Calu3 (cell line): Measurements from ENCODE around the gene TTC4. TPM values are rescaled to one million over a fixed set of nuclear protein-coding genes. Genes with fewer than 3 reads are reported as not detected.

Experiments used
- BruUV-seq: library from RNA; stranded (reverse); fragments of 400-500 nt; replicated peaks from 2 replicates; lab custom pipeline; 2021; lab: Mats Ljungman, UMichigan
- CTCF ChIA-PET: fragments of 300-600 bp; sonication (Branson Sonifier 250); formaldehyde crosslinking; loops from one replicate; lab custom pipeline; 2022; ENCODE audit warnings: antibody characterized with exemption; lab: Charles Lee
- DNase-seq: peaks from one replicate; pipeline ENCODE4 v3.0.0; 2022
- H3K27ac Mint-ChIP-seq: one replicate; pipeline ENCODE4 v1.8.0; 2022; ENCODE audit warnings: mixed read lengths; ENCODE audit not compliant: unreplicated experiment
- H3K27me3 Mint-ChIP-seq: one replicate; pipeline ENCODE4 v1.8.0; 2022; ENCODE audit warnings: mixed read lengths; ENCODE audit not compliant: unreplicated experiment
- H3K36me3 Mint-ChIP-seq: one replicate; pipeline ENCODE4 v1.8.0; 2022; ENCODE audit warnings: mild to moderate bottlenecking, moderate library complexity, mixed read lengths; ENCODE audit not compliant: insufficient read depth, unreplicated experiment
- H3K4me1 Mint-ChIP-seq: one replicate; pipeline ENCODE4 v1.8.0; 2022; ENCODE audit warnings: mild to moderate bottlenecking, low read depth, mixed read lengths; ENCODE audit not compliant: unreplicated experiment
- H3K4me3 Mint-ChIP-seq: one replicate; pipeline ENCODE4 v1.8.0; 2022; ENCODE audit warnings: mild to moderate bottlenecking, low read depth, moderate library complexity, mixed read lengths; ENCODE audit not compliant: unreplicated experiment
- H3K9me3 Mint-ChIP-seq: one replicate; pipeline ENCODE4 v1.8.0; 2022; ENCODE audit warnings: low read depth, mixed read lengths; ENCODE audit not compliant: unreplicated experiment
- CTCF ChIP-seq: fragments of 200-600 bp; IDR thresholded peaks from one replicate; pipeline ENCODE4 v1.8.0; 2022; ENCODE audit warnings: antibody characterized with exemption; ENCODE audit not compliant: unreplicated experiment
- intact Hi-C: fragments of 100-400 bp; cut with micrococcal nuclease; formaldehyde crosslinking; loops from one replicate; pipeline ENCODE4 v1.10.0; 2022; ENCODE audit not compliant: unreplicated experiment
- total RNA-seq: library from RNA; stranded (reverse); gene quantifications from 2 replicates; pipeline ENCODE4 v1.2.3, GENCODE V29; 2022

The TTC4 gene
- total RNA-seq, 1 experiment from 2014 or later, result 22.9 TPM

DNA sequence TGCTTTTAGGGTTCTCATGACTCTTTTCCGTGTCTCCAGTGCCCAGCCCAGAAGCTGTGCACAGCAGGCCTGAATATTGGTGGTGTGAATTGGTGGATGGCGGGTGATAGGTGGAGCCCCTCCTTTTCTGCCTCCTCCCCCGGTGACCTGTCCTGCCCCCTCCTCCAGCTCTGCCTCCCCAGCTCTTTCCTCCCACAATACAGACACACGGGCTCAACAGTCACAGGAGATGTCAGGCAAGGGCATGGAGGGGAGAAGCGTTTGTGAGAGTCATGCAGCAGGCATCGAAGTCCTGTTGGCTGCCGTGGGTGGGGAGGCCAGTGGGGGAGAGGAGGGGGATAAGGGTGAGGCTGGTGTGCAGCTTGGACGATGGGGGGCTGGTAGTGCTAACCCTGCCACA, 17.3 kb upstream of the TTC4 start:
- Mint-ChIP-seq H3K36me3 (no peaks in the 10 kb centered on the region), H3K4me1 (no peaks in the 10 kb centered on the region), H3K4me3 (no peak overlapping the region), H3K27me3 (peaks cover 83% of the 10 kb centered on the region), H3K27ac (no peak overlapping the region), H3K9me3 (no peaks in the 10 kb centered on the region)
- no TSS peak for BruUV-seq
- TF ChIP-seq CTCF, result no peak
- CTCF ChIA-PET, result no interaction called here
- intact Hi-C loops, result no loop called here
- DNase-seq, result no peak

GRCh38 chr1:54699936-54700525, 15.6 kb upstream of the TTC4 start:
- no peak for DNase-seq
- CTCF ChIA-PET, result no interaction called here

GRCh38 chr1:54701066-54701465, 14.6 kb upstream of the TTC4 start:
- no peak for TF ChIP-seq CTCF
- no peak for DNase-seq
- intact Hi-C loops, result no loop called here
- CTCF ChIA-PET, result no interaction called here
- peaks cover 92% of the 10 kb centered on the region for H3K27me3 Mint-ChIP-seq
- H3K4me1 Mint-ChIP-seq, result no peaks in the 10 kb centered on the region
- no peak overlapping the region for H3K27ac Mint-ChIP-seq
- no TSS peak for BruUV-seq
- H3K9me3 Mint-ChIP-seq, result no peaks in the 10 kb centered on the region
- no peak overlapping the region for H3K4me3 Mint-ChIP-seq
- H3K36me3 Mint-ChIP-seq, result no peaks in the 10 kb centered on the region

More at GRCh38 chr1:54699936-54700525, 15.6 kb upstream of the TTC4 start:
- no peak overlapping the region for H3K4me3 Mint-ChIP-seq
- H3K9me3 Mint-ChIP-seq, result no peaks in the 10 kb centered on the region
- intact Hi-C loops, result no loop called here
- H3K4me1 Mint-ChIP-seq, result no peaks in the 10 kb centered on the region
- peaks cover 92% of the 10 kb centered on the region for H3K27me3 Mint-ChIP-seq
- TF ChIP-seq CTCF, result no peak
- BruUV-seq, result no TSS peak
- no peaks in the 10 kb centered on the region for H3K36me3 Mint-ChIP-seq
- H3K27ac Mint-ChIP-seq, result no peak overlapping the region

GRCh38 chr1:54701996-54702395, 13.7 kb upstream of the TTC4 start:
- Mint-ChIP-seq H3K27me3 (peaks cover 92% of the 10 kb centered on the region), H3K4me1 (no peaks in the 10 kb centered on the region), H3K27ac (no peak overlapping the region), H3K4me3 (no peak overlapping the region), H3K9me3 (no peaks in the 10 kb centered on the region), H3K36me3 (no peaks in the 10 kb centered on the region)
- no peak for DNase-seq
- BruUV-seq, result no TSS peak
- no peak for TF ChIP-seq CTCF
- CTCF ChIA-PET, result no interaction called here
- intact Hi-C loops, result no loop called here
